ENCODE measurements around the gene NPIPA5. TPM values are rescaled to one million over a fixed set of nuclear protein-coding genes. Genes with fewer than 3 reads are reported as not detected.
"Not testable (repeated sequence)": the region's sequence is repeated elsewhere in the genome, so short reads cannot be mapped to it uniquely, and the experiment has no call there.

Gene NPIPA5
- total and polyA plus RNA-seq, 2 of the 13 experiments (the other 11 are each of a cell fraction or from before 2014, with no cell fraction given) = 9.7 to 21.5 TPM

DNA sequence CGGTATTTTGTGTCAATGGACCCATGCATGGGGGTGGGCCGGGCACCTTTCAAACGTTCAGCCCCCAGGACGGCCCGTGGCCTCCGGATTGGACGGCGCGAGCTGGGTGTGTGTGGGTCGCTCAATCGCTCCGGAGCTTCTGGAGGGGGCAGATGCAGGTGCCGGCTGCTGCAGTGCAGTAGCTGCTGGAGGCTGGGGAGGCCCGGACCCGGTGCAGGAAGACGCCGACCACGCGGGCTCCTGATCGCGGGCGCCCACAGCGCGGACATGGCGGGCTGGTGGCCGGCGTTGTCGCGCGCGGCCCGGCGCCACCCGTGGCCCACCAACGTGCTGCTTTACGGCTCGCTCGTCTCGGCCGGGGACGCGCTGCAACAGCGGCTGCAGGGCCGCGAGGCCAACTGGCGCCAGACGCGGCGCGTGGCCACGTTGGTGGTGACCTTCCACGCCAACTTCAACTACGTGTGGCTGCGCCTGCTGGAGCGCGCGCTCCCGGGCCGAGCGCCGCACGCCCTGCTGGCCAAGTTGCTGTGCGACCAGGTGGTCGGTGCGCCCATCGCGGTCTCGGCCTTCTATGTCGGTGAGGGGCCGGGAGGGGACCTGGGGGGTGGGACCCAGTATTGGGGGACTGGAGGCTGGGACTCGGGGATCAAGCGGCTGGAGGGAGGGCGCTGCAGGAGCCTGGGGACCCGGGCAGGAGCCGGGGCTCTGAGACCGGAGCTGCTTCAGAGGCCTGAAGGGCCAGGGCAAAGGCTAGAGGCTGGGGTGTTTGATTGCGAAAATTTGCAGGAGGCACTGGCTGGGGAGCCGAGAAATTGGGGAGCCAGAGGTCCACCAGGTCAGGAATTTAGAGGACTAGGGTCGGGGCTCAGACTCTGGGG lies 17.8 kb upstream of the NPIPA5 start, which contains the start of gene MPV17L (continued):
- TF ChIP-seq, protein P1, sequence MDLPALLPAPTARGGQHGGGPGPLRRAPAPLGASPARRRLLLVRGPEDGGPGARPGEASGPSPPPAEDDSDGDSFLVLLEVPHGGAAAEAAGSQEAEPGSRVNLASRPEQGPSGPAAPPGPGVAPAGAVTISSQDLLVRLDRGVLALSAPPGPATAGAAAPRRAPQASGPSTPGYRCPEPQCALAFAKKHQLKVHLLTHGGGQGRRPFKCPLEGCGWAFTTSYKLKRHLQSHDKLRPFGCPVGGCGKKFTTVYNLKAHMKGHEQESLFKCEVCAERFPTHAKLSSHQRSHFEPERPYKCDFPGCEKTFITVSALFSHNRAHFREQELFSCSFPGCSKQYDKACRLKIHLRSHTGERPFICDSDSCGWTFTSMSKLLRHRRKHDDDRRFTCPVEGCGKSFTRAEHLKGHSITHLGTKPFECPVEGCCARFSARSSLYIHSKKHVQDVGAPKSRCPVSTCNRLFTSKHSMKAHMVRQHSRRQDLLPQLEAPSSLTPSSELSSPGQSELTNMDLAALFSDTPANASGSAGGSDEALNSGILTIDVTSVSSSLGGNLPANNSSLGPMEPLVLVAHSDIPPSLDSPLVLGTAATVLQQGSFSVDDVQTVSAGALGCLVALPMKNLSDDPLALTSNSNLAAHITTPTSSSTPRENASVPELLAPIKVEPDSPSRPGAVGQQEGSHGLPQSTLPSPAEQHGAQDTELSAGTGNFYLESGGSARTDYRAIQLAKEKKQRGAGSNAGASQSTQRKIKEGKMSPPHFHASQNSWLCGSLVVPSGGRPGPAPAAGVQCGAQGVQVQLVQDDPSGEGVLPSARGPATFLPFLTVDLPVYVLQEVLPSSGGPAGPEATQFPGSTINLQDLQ (CRISPR knock-in tag; IDR thresholded peaks at IDR 0.05) = peak; percentile 86; the same call in 1 of the 2 replicates
- TF ChIP-seq GZF1 (CRISPR knock-in tag; IDR thresholded peaks at IDR 0.05) = peak; percentile 45; the same call in 1 of the 2 replicates
- TF ChIP-seq NFYB (CRISPR knock-in tag; IDR thresholded peaks at IDR 0.05) = peak; percentile 81
- TF ChIP-seq PCBP1 (IDR thresholded peaks at IDR 0.05; ENCODE audit: borderline replicate concordance, low read depth, low read length) = 0 out of 2 replicates have a peak, but pooled peaks have one; percentile 58
- peak; percentile 17; the same call in 1 of the 2 replicates for TF ChIP-seq GATAD1 (CRISPR knock-in tag; IDR thresholded peaks at IDR 0.05)
- peak; percentile 25; the same call in 1 of the 2 replicates for TF ChIP-seq ZNF350 (CRISPR knock-in tag; IDR thresholded peaks at IDR 0.05; ENCODE audit: borderline replicate concordance, low read depth)
- TF ChIP-seq ZBTB38 (CRISPR knock-in tag; IDR thresholded peaks at IDR 0.05) = peak; percentile 92
- TF ChIP-seq, protein P2, sequence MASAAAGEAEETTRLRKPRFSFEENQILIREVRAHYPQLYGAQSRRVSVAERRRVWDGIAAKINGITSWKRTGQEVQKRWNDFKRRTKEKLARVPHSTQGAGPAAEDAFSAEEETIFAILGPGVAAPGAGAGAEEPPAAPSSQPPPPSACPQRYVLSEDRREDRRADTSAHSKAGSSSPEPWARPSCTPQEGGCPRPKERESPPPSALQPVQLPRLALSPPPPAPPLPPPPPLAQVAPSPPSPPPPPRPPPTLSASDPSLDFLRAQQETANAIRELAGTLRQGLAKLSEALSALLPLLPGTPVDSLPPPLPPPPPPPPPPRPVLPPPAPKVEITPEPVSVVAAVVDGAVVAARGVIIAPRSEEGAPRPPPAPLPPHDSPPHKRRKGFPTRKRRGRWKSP (CRISPR knock-in tag; IDR thresholded peaks at IDR 0.05) = 0 out of 2 replicates have a peak, but pooled peaks have one; percentile 85
- TF ChIP-seq, protein P3, sequence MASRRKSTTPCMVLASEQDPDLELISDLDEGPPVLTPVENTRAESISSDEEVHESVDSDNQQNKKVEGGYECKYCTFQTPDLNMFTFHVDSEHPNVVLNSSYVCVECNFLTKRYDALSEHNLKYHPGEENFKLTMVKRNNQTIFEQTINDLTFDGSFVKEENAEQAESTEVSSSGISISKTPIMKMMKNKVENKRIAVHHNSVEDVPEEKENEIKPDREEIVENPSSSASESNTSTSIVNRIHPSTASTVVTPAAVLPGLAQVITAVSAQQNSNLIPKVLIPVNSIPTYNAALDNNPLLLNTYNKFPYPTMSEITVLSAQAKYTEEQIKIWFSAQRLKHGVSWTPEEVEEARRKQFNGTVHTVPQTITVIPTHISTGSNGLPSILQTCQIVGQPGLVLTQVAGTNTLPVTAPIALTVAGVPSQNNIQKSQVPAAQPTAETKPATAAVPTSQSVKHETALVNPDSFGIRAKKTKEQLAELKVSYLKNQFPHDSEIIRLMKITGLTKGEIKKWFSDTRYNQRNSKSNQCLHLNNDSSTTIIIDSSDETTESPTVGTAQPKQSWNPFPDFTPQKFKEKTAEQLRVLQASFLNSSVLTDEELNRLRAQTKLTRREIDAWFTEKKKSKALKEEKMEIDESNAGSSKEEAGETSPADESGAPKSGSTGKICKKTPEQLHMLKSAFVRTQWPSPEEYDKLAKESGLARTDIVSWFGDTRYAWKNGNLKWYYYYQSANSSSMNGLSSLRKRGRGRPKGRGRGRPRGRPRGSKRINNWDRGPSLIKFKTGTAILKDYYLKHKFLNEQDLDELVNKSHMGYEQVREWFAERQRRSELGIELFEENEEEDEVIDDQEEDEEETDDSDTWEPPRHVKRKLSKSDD (CRISPR knock-in tag; IDR thresholded peaks at IDR 0.05; ENCODE audit: low read depth) = peak; percentile 78
- peak; percentile 97; the same call in 1 of the 2 replicates for TF ChIP-seq ZNF468 (CRISPR knock-in tag; IDR thresholded peaks at IDR 0.05)
- TF ChIP-seq, protein P4, sequence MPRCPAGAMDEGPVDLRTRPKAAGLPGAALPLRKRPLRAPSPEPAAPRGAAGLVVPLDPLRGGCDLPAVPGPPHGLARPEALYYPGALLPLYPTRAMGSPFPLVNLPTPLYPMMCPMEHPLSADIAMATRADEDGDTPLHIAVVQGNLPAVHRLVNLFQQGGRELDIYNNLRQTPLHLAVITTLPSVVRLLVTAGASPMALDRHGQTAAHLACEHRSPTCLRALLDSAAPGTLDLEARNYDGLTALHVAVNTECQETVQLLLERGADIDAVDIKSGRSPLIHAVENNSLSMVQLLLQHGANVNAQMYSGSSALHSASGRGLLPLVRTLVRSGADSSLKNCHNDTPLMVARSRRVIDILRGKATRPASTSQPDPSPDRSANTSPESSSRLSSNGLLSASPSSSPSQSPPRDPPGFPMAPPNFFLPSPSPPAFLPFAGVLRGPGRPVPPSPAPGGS (CRISPR knock-in tag; IDR thresholded peaks at IDR 0.05) = peak; percentile 95
- peak; percentile 97 for TF ChIP-seq ATF7-NPFF (CRISPR knock-in tag; IDR thresholded peaks at IDR 0.05; ENCODE audit: low read depth)
- not testable (repeated sequence) for TF ChIP-seq CBX2 (IDR thresholded peaks at IDR 0.05; ENCODE audit: low read depth, low read length)
- peak; percentile 61; the same call in 1 of the 2 replicates for TF ChIP-seq CBX2 (CRISPR knock-in tag; IDR thresholded peaks at IDR 0.05; ENCODE audit: low read depth)
- TF ChIP-seq, protein P5, sequence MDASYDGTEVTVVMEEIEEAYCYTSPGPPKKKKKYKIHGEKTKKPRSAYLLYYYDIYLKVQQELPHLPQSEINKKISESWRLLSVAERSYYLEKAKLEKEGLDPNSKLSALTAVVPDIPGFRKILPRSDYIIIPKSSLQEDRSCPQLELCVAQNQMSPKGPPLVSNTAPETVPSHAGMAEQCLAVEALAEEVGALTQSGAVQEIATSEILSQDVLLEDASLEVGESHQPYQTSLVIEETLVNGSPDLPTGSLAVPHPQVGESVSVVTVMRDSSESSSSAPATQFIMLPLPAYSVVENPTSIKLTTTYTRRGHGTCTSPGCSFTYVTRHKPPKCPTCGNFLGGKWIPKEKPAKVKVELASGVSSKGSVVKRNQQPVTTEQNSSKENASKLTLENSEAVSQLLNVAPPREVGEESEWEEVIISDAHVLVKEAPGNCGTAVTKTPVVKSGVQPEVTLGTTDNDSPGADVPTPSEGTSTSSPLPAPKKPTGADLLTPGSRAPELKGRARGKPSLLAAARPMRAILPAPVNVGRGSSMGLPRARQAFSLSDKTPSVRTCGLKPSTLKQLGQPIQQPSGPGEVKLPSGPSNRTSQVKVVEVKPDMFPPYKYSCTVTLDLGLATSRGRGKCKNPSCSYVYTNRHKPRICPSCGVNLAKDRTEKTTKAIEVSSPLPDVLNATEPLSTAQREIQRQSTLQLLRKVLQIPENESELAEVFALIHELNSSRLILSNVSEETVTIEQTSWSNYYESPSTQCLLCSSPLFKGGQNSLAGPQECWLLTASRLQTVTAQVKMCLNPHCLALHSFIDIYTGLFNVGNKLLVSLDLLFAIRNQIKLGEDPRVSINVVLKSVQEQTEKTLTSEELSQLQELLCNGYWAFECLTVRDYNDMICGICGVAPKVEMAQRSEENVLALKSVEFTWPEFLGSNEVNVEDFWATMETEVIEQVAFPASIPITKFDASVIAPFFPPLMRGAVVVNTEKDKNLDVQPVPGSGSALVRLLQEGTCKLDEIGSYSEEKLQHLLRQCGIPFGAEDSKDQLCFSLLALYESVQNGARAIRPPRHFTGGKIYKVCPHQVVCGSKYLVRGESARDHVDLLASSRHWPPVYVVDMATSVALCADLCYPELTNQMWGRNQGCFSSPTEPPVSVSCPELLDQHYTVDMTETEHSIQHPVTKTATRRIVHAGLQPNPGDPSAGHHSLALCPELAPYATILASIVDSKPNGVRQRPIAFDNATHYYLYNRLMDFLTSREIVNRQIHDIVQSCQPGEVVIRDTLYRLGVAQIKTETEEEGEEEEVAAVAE (CRISPR knock-in tag; IDR thresholded peaks at IDR 0.05; ENCODE audit: borderline replicate concordance) = peak; percentile 74; the same call in 1 of the 2 replicates

Measured in HepG2 (cell line).